ENCODE results near the gene CHST12. TPM values are rescaled to one million over a fixed set of nuclear protein-coding genes. Genes with fewer than 3 reads are reported as not detected.

The CHST12 gene
- total and polyA plus RNA-seq, 10 of the 15 experiments (the other 5 are each of a cell fraction or from before 2014, with no cell fraction given), result 0.05 to 14.2 (median 3.3) TPM

DNA sequence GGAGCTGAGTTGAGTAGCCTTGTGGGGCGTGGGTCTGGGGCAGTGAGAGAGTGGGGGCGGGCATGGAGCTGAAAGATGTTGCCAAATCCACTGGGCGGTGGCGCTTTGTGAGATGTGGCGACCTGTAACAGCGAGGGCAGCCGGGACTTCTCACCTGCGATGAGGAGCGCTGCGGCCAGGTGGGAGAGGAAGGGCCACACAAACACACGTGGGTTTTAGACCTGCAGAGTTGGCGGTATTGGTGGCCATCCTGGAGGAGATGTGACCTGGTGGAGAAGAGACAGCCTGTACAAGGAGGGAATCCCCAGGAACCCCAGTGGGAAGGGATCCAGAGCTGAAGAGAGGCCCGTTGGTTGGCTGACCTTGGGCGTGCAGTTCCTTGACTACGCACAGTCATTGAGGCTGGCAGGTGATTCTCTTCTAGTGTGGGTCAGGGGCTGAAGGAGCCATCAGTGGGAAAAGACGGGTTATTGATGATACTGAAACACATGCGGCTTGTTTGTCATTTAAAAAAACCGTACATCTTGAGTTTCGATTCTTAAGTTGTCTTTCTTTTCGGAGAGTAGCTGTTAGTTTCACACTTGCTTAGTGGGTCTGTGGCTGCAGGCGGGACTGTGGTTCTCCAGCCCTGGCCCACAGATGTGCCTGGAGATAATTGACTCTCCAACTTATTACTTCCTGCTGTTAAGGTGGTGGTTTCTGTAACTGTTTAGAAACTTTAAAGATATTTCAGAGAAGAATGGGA is 2.4 kb downstream of the CHST12 start (continued):
- TF ChIP-seq, protein P1, sequence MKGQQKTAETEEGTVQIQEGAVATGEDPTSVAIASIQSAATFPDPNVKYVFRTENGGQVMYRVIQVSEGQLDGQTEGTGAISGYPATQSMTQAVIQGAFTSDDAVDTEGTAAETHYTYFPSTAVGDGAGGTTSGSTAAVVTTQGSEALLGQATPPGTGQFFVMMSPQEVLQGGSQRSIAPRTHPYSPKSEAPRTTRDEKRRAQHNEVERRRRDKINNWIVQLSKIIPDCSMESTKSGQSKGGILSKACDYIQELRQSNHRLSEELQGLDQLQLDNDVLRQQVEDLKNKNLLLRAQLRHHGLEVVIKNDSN (IDR thresholded peaks at IDR 0.05; ENCODE audit: borderline replicate concordance, extremely low read length, insufficient read depth, low read depth, low read length), result no peak
- TF ChIP-seq PAX5 (IDR thresholded peaks at IDR 0.05; ENCODE audit: borderline replicate concordance, low read depth, low read length) (peak; percentile 66; the same call in 1 of the 2 replicates), SREBF2 (IDR thresholded peaks at IDR 0.05; ENCODE audit: low read length) (no peak), MXI1 (IDR thresholded peaks at IDR 0.05; ENCODE audit: low read depth, low read length) (peak; percentile 93)
- TF ChIP-seq, protein P2, sequence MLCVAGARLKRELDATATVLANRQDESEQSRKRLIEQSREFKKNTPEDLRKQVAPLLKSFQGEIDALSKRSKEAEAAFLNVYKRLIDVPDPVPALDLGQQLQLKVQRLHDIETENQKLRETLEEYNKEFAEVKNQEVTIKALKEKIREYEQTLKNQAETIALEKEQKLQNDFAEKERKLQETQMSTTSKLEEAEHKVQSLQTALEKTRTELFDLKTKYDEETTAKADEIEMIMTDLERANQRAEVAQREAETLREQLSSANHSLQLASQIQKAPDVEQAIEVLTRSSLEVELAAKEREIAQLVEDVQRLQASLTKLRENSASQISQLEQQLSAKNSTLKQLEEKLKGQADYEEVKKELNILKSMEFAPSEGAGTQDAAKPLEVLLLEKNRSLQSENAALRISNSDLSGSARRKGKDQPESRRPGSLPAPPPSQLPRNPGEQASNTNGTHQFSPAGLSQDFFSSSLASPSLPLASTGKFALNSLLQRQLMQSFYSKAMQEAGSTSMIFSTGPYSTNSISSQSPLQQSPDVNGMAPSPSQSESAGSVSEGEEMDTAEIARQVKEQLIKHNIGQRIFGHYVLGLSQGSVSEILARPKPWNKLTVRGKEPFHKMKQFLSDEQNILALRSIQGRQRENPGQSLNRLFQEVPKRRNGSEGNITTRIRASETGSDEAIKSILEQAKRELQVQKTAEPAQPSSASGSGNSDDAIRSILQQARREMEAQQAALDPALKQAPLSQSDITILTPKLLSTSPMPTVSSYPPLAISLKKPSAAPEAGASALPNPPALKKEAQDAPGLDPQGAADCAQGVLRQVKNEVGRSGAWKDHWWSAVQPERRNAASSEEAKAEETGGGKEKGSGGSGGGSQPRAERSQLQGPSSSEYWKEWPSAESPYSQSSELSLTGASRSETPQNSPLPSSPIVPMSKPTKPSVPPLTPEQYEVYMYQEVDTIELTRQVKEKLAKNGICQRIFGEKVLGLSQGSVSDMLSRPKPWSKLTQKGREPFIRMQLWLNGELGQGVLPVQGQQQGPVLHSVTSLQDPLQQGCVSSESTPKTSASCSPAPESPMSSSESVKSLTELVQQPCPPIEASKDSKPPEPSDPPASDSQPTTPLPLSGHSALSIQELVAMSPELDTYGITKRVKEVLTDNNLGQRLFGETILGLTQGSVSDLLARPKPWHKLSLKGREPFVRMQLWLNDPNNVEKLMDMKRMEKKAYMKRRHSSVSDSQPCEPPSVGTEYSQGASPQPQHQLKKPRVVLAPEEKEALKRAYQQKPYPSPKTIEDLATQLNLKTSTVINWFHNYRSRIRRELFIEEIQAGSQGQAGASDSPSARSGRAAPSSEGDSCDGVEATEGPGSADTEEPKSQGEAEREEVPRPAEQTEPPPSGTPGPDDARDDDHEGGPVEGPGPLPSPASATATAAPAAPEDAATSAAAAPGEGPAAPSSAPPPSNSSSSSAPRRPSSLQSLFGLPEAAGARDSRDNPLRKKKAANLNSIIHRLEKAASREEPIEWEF (IDR thresholded peaks at IDR 0.05; ENCODE audit: insufficient replicate concordance, low read depth, low read length), result peak; percentile 95

Data from GM12878 (cell line).